Bone marrow (tissue), 2 donors: ENCODE results near the gene RAB20.
"Not testable (repeated sequence)": the region's sequence is repeated elsewhere in the genome, so short reads cannot be mapped to it uniquely, and the experiment has no call there.

Source experiments
- DNase-seq, 2 donors: peaks; one replicate each; lab custom pipeline; 2025; lab: John Stamatoyannopoulos, UW

The RAB20 gene

GRCh38 chr13:110575322-110576069 is 14.0 kb upstream of the RAB20 start:
- peak; percentile 23 to 29 for DNase-seq

DNA sequence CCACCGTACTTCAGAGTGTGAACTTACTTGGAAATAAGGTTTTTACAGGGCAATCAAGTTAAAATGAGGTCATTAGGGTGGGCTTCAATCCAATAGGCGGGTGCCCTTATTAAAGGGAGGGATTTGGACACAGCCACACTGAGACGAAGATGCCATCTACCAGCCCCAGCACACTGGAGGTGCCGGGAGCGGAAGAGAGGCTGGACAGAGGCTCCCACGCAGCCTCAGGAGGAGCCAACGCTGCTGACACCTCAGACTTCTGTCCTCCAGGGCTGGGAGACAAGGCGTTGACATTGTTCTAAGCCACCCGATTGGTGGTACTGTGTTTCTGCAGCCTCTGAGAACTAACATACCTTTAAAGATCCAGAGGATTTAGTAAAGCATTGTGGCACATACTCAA is 12.6 kb upstream of the RAB20 start:
- DNase-seq: no peak

- no peak for DNase-seq
Measured at GRCh38 chr13:110572778-110573118, 11.2 kb upstream of the RAB20 start.

- no peak for DNase-seq
Measured at GRCh38 chr13:110571896-110572777, 10.6 kb upstream of the RAB20 start.

DNA sequence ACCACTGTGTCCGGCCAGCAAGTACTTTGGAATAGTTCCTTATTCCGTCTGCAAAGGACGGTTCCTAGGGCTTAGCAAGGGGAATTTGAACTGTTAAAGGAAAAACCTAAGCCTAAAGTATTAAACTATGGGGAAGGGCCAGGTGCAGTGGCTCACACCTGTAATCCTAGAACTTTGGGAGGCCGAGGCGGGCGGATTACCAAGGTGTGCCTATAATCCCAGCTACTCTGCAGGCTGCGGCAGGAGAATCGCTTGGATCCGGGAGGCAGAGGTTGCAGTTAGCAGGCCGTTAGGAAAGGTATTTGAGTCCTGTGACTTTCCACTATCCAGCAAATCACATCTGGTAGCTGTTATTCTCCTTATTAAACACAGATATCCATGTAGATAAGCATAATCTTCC is 9.4 kb upstream of the RAB20 start:
- DNase-seq: no peak

DNA sequence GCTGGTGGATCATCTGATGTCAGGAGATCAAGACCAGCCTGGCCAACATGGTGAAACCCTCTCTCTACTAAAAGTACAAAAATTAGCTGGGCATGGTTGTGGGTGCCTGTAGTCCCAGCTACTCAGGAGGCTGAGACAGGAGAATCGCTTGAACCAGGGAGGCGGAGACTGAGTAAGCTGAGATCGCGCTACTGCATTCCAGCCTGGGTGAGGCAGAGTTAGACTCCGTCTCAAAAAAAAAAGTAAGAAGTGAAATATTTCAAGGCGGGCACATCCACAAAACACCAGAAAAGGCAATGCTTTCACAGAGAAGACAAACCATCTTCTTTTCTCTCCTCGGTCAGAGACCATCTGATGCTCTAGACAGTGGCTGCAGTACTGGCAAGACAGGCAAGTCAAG is 8.4 kb upstream of the RAB20 start:
- not testable (repeated sequence) for DNase-seq

GRCh38 chr13:110568612-110569011 is 7.1 kb upstream of the RAB20 start:
- no peak for DNase-seq

GRCh38 chr13:110566171-110566570 is 4.6 kb upstream of the RAB20 start:
- no peak for DNase-seq

GRCh38 chr13:110565296-110565695 is 3.8 kb upstream of the RAB20 start:
- no peak for DNase-seq

- no peak for DNase-seq
Measured at GRCh38 chr13:110564472-110564985, 3.0 kb upstream of the RAB20 start.

DNA sequence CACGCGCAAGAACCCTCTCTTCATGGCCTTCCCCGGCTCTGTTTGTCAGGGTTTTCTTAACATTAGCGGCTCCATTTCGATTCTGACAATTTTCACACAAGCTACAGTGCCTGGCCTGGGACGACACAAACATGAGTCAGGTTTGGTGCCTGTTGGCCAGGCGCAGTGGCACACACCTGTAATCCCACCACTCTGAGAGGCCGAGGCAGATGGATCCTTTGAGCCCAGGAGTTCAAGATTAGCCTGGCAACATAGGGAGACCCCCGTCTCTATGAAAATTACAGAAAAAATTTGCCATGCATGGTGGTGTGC is 1.9 kb upstream of the RAB20 start:
- no peak for DNase-seq

- DNase-seq: no peak
Measured at GRCh38 chr13:110562696-110563462, 1.4 kb upstream of the RAB20 start.

DNA sequence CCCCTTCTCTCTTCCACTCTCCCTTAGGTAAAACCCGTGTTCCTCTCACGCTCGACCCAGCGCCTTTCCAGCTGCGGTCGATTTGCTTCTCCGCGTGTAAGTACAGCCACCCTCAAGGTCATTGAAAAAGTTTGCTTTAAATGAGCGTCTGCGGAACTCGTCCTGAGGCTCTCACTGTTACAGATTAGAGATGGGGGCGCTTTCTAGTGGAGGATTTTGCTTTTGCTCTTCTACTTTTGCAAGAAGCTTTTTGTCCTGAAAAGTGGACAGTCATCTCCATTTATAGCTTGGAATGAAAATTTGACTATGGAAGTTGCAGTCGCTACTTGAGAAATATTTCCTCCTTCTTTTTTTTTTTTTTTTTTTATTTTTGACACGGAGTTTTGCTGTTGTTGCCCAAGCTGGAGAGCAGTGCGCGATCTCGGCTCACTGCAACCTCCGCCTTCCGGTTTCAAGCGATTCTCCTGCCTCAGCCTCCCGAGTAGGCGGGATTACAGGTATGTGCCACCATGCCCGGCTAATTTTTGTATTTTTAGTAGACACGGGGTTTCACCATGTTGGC is 595 bp upstream of the RAB20 start:
- DNase-seq: peak in 1 of 2 donors; percentile 62

- DNase-seq: no peak
Measured at GRCh38 chr13:110560601-110561343, 750 bp downstream of the RAB20 start.

DNA sequence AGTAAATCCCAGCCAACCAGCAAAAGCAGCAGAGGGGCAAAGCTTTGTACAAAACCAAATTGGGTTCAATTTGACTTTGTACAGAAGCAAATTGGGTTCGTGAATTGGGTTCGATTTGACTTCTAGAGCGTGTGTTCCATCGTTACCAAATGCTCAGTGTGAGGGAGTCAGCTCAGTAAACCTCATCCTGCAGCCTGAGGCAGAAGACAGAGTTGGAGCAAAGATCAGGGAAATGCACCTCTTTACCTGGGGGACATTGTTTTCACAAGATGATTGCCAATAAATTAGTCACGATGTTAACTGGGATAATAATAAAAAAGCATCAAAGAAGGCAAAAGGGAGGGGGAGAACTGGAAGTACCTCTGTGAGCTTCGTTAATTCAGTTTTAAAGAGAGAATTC is 1.5 kb downstream of the RAB20 start:
- no peak for DNase-seq

DNA sequence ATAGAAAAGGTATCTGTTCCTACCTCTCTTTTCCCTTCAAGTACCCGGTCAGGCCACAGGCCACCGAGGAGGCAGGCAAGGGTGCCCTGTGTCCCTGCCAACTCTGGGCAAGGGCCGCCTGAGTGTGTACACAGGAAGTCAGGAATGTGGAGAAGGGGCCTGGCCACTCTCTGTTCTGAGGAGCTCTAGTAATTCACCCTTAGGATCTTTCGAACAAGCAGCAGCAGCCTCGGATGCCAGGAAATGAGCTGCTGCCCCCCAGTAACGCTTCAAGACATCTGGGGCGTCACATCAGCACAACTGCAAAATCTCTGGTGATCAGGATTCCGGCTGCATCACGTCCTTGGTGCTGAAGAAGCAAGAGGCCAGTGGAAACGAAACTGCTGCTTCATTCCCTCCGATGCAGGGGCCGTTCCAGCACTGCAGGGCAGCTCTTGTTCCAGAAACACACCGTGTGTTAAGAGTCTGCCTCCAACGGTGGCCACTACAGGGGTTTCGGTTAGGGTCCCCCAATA is 2.0 kb downstream of the RAB20 start:
- DNase-seq: no peak

GRCh38 chr13:110557610-110558305 is 3.8 kb downstream of the RAB20 start:
- DNase-seq: no peak

- no peak for DNase-seq
Measured at GRCh38 chr13:110557082-110557481, 4.4 kb downstream of the RAB20 start.

- DNase-seq: no peak
Measured at GRCh38 chr13:110556224-110556606, 5.3 kb downstream of the RAB20 start.

GRCh38 chr13:110555601-110556223 is 5.8 kb downstream of the RAB20 start:
- peak in 1 of 2 donors; percentile 35 for DNase-seq
